DMS153 treated with DMSO at 0.1 percent for 48 hours (cell line): ENCODE results near the gene ZNF559.

Source experiments
- DNase-seq: peaks from one replicate; lab custom pipeline; 2025; ENCODE audit not compliant: unreplicated experiment; lab: John Stamatoyannopoulos, UW

ZNF559 gene

GRCh38 chr19:9353011-9353410, 29.0 kb downstream of the ZNF559 start:
- no peak for DNase-seq

- DNase-seq, result no peak
These were observed 30.7 kb downstream of the ZNF559 start for GRCh38 chr19:9354651-9355050.

DNA sequence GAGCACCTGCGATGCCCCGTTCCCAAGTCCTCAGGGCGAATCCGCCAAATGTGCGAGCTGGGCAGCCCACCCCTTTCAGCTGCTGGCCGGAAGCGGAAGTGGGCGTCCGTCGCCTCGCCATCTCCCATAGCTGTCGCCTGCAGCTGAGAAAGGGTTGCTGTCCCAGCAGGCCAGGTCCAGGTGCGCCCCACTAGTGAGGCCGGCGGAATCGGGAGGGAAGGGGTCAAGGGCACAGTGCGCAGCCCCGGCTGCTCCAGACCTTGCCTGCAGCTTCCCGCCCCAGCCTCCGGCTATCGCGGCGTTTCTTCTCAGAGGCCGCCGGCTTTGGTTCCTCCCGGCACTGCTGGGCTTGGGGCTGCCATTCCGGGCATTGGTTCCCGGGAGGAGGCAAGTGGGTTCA, 38.9 kb downstream of the ZNF559 start, which contains the start of gene ZNF177:
Gene ZNF177 (plus strand): TSS at position 109 of the 400 bp plus-strand sequence. CDS start 15,299 bp downstream, outside the sequence.
- DNase-seq, result no peak

DNA sequence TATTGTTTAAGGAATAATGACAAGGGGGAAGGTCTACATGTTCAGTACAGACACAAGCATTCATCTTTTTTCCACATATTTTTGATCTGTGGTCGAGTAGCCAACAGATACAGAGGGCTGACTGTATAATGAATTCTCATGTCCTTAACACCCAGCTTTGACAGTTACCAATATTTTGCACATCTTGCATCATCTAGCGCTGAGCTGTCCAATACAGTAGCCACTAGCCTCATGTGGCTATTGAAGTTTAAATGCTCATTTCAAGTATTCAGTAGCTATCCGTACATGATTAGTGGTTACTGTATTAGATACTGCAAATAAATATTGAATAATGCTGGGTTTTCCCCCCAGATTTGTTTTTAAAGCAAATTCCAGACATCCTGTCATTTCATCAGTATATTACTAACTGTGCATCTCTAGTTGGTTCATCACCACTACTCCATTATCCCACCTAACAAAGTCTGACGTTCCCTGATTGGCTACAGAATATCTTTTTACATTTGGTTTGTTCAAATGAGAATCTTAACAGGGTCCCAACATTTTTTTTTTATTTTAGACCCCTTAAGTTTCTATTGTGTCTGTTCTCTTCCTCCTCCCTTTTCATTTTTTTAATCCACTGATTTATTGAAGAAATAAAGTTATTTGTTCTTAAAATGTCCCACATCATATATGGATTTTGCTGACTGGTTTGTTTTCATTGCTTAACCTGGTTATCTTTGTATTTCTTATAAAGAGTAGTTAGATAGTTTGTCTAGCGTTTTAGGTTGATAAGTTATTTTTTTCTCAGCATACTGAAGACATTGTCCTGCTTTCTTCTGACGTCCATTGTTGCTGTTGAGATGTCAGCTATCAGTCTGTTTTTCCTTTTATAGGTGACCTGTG, 47.0 kb downstream of the ZNF559 start:
- DNase-seq, result no peak

DNA sequence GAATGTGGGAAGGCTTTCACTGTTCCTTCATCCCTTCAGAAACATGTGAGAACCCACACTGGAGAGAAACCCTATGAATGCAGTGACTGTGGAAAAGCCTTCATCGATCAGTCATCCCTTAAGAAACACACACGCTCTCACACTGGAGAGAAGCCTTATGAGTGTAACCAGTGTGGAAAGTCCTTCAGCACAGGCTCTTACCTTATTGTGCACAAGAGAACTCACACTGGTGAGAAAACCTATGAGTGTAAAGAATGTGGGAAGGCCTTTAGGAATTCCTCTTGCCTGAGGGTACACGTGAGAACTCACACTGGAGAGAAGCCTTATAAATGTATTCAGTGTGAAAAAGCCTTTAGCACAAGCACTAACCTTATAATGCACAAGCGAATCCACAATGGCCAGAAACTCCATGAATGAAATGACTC, 57.4 kb downstream of the ZNF559 start:
- DNase-seq, result no peak
